Measurements from ENCODE around the gene IL7R. TPM values are rescaled to one million over a fixed set of nuclear protein-coding genes. Genes with fewer than 3 reads are reported as not detected.

The IL7R gene
- total RNA-seq, 2 experiments from 2014 or later: 4.6 to 62.2 TPM

DNA sequence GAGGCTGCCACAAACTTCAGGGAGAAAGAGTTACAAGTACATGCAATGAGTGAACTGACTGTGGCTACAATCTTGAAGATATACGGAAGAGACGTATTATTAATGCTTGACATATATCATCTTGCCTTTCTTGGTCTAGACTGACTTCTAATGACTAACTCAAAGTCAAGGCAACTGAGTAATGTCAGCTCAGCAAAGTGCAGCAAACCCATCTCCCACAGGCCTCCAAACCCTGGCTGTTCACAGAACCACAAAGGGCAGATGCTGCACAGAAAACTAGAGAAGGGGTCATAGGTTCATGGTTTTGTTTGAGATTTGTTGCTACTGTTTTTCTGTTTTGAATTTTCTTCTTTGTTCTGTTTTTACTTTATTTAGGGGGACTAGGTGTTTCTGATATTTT is 21.0 kb downstream of the IL7R start:
- Histone ChIP-seq H3K36me3 (ENCODE audit: insufficient read depth, low read length) (peaks cover 98% of the 10 kb centered on the region), H3K4me2 (ENCODE audit: low read length) (no peak overlapping the region), H3K27ac (ENCODE audit: low read depth, low read length, poor library complexity, severe bottlenecking) (peak overlapping the region; percentile 3), H3K9me3 (ENCODE audit: low read length) (peaks cover 5% of the 10 kb centered on the region; the same call in 1 of the 2 replicates), H2AFZ (ENCODE audit: low read length) (no peak overlapping the region), H3K4me1 (ENCODE audit: insufficient read depth, low read length, poor library complexity, severe bottlenecking) (peaks cover 49% of the 10 kb centered on the region), H3K9me2 (ENCODE audit: insufficient read depth, low read length) (no peaks in the 10 kb centered on the region), H3K4me3 (ENCODE audit: low read depth, low read length, poor library complexity, severe bottlenecking) (no peak overlapping the region), H3K79me2 (ENCODE audit: insufficient read depth, low read depth, low read length) (no peaks in the 10 kb centered on the region), H4K20me1 (ENCODE audit: insufficient read depth, low read length) (no peaks in the 10 kb centered on the region)
- CTCF ChIA-PET (ENCODE audit: unreplicated experiment): no interaction called here
- TF ChIP-seq EZH2phosphoT487 (IDR thresholded peaks at IDR 0.05; ENCODE audit: borderline replicate concordance, low read depth, low read length): no peak
- TF ChIP-seq, protein P1, sequence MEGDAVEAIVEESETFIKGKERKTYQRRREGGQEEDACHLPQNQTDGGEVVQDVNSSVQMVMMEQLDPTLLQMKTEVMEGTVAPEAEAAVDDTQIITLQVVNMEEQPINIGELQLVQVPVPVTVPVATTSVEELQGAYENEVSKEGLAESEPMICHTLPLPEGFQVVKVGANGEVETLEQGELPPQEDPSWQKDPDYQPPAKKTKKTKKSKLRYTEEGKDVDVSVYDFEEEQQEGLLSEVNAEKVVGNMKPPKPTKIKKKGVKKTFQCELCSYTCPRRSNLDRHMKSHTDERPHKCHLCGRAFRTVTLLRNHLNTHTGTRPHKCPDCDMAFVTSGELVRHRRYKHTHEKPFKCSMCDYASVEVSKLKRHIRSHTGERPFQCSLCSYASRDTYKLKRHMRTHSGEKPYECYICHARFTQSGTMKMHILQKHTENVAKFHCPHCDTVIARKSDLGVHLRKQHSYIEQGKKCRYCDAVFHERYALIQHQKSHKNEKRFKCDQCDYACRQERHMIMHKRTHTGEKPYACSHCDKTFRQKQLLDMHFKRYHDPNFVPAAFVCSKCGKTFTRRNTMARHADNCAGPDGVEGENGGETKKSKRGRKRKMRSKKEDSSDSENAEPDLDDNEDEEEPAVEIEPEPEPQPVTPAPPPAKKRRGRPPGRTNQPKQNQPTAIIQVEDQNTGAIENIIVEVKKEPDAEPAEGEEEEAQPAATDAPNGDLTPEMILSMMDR (conservative IDR thresholded peaks at IDR 0.05; ENCODE audit: low read length): no peak
- intact Hi-C loops (cut with micrococcal nuclease; ENCODE audit: unreplicated experiment): loop anchor here (2.0 kb wide), 1 partner anchor 65 kb away; no protein-coding TSS in a partner anchor
- no peak for DNase-seq (ENCODE audit: low spot score)
- BruUV-seq (replicated peaks): no TSS peak
- POLR2A ChIA-PET: no interaction called here

DNA sequence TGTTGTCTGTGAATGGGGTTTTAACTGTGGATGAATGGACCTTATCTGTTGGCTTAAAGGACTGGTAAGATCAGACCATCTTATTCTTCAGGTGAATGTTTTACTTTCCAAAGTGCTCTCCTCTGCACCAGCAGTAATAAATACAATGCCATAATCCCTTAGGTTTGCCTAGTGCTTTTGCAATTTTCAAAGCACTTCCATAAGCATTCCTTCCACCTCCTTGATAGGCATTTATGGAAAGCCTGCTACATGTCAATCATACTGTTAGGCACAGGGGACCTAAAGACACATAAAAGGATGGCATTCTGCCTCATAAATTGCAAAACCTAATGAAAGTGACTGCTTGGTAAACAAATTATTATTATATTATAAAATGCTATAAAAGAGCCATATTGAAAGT is 21.4 kb downstream of the IL7R start:
- no peaks in the 10 kb centered on the region for H3K79me2 ChIP-seq (ENCODE audit: insufficient read depth, low read depth, low read length)
- H3K9me3 ChIP-seq (ENCODE audit: low read length): peaks cover 5% of the 10 kb centered on the region; the same call in 1 of the 2 replicates
- no peak overlapping the region for H2AFZ ChIP-seq (ENCODE audit: low read length)
- ChIA-PET CTCF (ENCODE audit: unreplicated experiment) (no interaction called here), POLR2A (interaction anchor here (5.2 kb wide), 1 partner anchor 22 kb away, joined by 52 read pairs; the partner anchor contains the start of gene IL7R)
- H3K27ac ChIP-seq (ENCODE audit: low read depth, low read length, poor library complexity, severe bottlenecking): peak overlapping the region; percentile 3
- no peak for DNase-seq (ENCODE audit: low spot score)
- no TSS peak for BruUV-seq (replicated peaks)
- no peak for TF ChIP-seq EZH2phosphoT487 (IDR thresholded peaks at IDR 0.05; ENCODE audit: borderline replicate concordance, low read depth, low read length)
- TF ChIP-seq, protein P1 (conservative IDR thresholded peaks at IDR 0.05; ENCODE audit: low read length): no peak
- H3K4me1 ChIP-seq (ENCODE audit: insufficient read depth, low read length, poor library complexity, severe bottlenecking): peaks cover 53% of the 10 kb centered on the region
- no peak overlapping the region for H3K4me3 ChIP-seq (ENCODE audit: low read depth, low read length, poor library complexity, severe bottlenecking)
- peaks cover 94% of the 10 kb centered on the region for H3K36me3 ChIP-seq (ENCODE audit: insufficient read depth, low read length)
- no peak overlapping the region for H3K4me2 ChIP-seq (ENCODE audit: low read length)
- intact Hi-C loops (cut with micrococcal nuclease; ENCODE audit: unreplicated experiment): no loop called here
- no peaks in the 10 kb centered on the region for H4K20me1 ChIP-seq (ENCODE audit: insufficient read depth, low read length)
- H3K9me2 ChIP-seq (ENCODE audit: insufficient read depth, low read length): no peaks in the 10 kb centered on the region

DNA sequence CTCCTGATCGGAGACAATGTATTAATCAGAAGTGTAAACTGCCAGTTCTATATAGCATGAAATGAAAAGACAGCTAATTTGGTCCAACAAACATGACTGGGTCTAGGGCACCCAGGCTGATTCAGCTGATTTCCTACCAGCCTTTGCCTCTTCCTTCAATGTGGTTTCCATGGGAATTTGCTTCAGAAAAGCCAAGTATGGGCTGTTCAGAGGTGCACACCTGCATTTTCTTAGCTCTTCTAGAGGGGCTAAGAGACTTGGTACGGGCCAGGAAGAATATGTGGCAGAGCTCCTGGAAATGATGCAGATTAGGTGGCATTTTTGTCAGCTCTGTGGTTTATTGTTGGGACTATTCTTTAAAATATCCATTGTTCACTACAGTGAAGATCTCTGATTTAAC is 22.4 kb downstream of the IL7R start:
- Histone ChIP-seq H3K4me3 (ENCODE audit: low read depth, low read length, poor library complexity, severe bottlenecking) (no peak overlapping the region), H3K9me3 (ENCODE audit: low read length) (peaks cover 5% of the 10 kb centered on the region; the same call in 1 of the 2 replicates), H3K4me1 (ENCODE audit: insufficient read depth, low read length, poor library complexity, severe bottlenecking) (peaks cover 64% of the 10 kb centered on the region), H3K9me2 (ENCODE audit: insufficient read depth, low read length) (no peaks in the 10 kb centered on the region), H3K36me3 (ENCODE audit: insufficient read depth, low read length) (peaks cover 84% of the 10 kb centered on the region), H3K27ac (ENCODE audit: low read depth, low read length, poor library complexity, severe bottlenecking) (peak overlapping the region; percentile 25), H2AFZ (ENCODE audit: low read length) (no peak overlapping the region), H4K20me1 (ENCODE audit: insufficient read depth, low read length) (no peaks in the 10 kb centered on the region), H3K4me2 (ENCODE audit: low read length) (no peak overlapping the region), H3K79me2 (ENCODE audit: insufficient read depth, low read depth, low read length) (no peaks in the 10 kb centered on the region)
- no TSS peak for BruUV-seq (replicated peaks)
- intact Hi-C loops (cut with micrococcal nuclease; ENCODE audit: unreplicated experiment): no loop called here
- TF ChIP-seq, protein P1 (conservative IDR thresholded peaks at IDR 0.05; ENCODE audit: low read length): no peak
- no peak for TF ChIP-seq EZH2phosphoT487 (IDR thresholded peaks at IDR 0.05; ENCODE audit: borderline replicate concordance, low read depth, low read length)
- POLR2A ChIA-PET: interaction anchor here (0.8 to 6.9 kb wide), 4 partner anchors 10 to 26 kb away, joined by 3 to 104 read pairs (median 28); partner anchors contain the start of gene IL7R
- DNase-seq (ENCODE audit: low spot score): no peak
- CTCF ChIA-PET (ENCODE audit: unreplicated experiment): no interaction called here
